Stimulated activated CD4-positive, alpha-beta T cell treated with anti-CD3 and anti-CD28 coated beads, Interleukin-2, amount 100 ng/mL, for 4 hours (primary cell): Measurements from ENCODE around the gene EGLN1.

Experiments
- DNase-seq: peaks from one replicate; pipeline ENCODE4 v3.0.0-alpha.2; 2020; ENCODE audit warnings: low read depth

The EGLN1 gene

GRCh38 chr1:231327617-231328016, 94.5 kb downstream of the EGLN1 start:
- no peak for DNase-seq

GRCh38 chr1:231326248-231326647, 95.8 kb downstream of the EGLN1 start:
- DNase-seq: no peak

- no peak for DNase-seq
Measured at GRCh38 chr1:231324660-231325059, 97.4 kb downstream of the EGLN1 start.

GRCh38 chr1:231322880-231323530, 99.1 kb downstream of the EGLN1 start:
- no peak for DNase-seq

GRCh38 chr1:231319080-231319479, 103.0 kb downstream of the EGLN1 start:
- DNase-seq: no peak

GRCh38 chr1:231318568-231318967, 103.5 kb downstream of the EGLN1 start:
- DNase-seq: no peak

GRCh38 chr1:231318015-231318355, 104.1 kb downstream of the EGLN1 start:
- DNase-seq: no peak

GRCh38 chr1:231317306-231318014, 104.6 kb downstream of the EGLN1 start:
- no peak for DNase-seq

- DNase-seq: no peak
Measured at GRCh38 chr1:231315887-231316286, 106.2 kb downstream of the EGLN1 start.
